ENCODE results near the gene NFIA. TPM values are rescaled to one million over a fixed set of nuclear protein-coding genes. Genes with fewer than 3 reads are reported as not detected.
A peak's percentile ranks its signal among the peaks of the same experiment; 100 is the strongest.

Gene NFIA
- total and polyA plus RNA-seq, 2 of the 13 experiments (the other 11 are each of a cell fraction or from before 2014, with no cell fraction given), result 14.7 to 28.5 TPM

DNA sequence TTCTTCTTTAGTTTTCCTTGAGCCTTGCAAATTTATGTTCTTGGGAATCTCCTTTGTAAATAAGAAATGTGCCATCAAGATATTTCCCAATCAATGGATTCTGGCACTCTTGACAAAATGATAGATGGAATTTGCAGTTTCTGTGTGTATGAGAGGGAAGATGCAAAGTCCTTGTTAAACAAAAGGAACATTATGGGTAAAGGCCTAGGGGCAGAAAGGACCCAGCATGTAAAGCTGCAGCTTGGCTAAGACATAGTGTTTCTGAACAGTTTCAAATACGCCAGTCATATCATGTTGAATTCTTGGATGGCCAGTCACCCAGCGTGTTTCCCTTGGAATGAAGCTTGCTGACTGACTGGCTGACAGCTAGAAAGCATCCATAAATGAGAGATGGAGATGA is 210.8 kb downstream of the NFIA start (continued):
- TF ChIP-seq, protein P1, sequence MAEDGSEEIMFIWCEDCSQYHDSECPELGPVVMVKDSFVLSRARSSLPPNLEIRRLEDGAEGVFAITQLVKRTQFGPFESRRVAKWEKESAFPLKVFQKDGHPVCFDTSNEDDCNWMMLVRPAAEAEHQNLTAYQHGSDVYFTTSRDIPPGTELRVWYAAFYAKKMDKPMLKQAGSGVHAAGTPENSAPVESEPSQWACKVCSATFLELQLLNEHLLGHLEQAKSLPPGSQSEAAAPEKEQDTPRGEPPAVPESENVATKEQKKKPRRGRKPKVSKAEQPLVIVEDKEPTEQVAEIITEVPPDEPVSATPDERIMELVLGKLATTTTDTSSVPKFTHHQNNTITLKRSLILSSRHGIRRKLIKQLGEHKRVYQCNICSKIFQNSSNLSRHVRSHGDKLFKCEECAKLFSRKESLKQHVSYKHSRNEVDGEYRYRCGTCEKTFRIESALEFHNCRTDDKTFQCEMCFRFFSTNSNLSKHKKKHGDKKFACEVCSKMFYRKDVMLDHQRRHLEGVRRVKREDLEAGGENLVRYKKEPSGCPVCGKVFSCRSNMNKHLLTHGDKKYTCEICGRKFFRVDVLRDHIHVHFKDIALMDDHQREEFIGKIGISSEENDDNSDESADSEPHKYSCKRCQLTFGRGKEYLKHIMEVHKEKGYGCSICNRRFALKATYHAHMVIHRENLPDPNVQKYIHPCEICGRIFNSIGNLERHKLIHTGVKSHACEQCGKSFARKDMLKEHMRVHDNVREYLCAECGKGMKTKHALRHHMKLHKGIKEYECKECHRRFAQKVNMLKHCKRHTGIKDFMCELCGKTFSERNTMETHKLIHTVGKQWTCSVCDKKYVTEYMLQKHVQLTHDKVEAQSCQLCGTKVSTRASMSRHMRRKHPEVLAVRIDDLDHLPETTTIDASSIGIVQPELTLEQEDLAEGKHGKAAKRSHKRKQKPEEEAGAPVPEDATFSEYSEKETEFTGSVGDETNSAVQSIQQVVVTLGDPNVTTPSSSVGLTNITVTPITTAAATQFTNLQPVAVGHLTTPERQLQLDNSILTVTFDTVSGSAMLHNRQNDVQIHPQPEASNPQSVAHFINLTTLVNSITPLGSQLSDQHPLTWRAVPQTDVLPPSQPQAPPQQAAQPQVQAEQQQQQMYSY (CRISPR knock-in tag; IDR thresholded peaks at IDR 0.05), result no peak
- TF ChIP-seq EED (CRISPR knock-in tag; IDR thresholded peaks at IDR 0.05) (no peak), RFX3 (CRISPR knock-in tag; IDR thresholded peaks at IDR 0.05) (no peak), TEAD3 (CRISPR knock-in tag; optimal IDR thresholded peaks at IDR 0.05; ENCODE audit: borderline replicate concordance) (peak; percentile 8), ZNF7 (CRISPR knock-in tag; IDR thresholded peaks at IDR 0.05) (no peak), TGIF2 (CRISPR knock-in tag; IDR thresholded peaks at IDR 0.05) (no peak), CREB1 (IDR thresholded peaks at IDR 0.05) (no peak), CREB1 (CRISPR knock-in tag; IDR thresholded peaks at IDR 0.05) (0 out of 2 replicates have a peak, but pooled peaks have one; percentile 36), BCL3 (CRISPR knock-in tag; IDR thresholded peaks at IDR 0.05) (no peak), SOX6 (IDR thresholded peaks at IDR 0.05) (no peak), SOX6 (CRISPR knock-in tag; IDR thresholded peaks at IDR 0.05) (peak; percentile 46; the same call in 1 of the 2 replicates), ZNF260 (CRISPR knock-in tag; IDR thresholded peaks at IDR 0.05; ENCODE audit: borderline replicate concordance, low read depth) (no peak), GRHL1 (CRISPR knock-in tag; conservative IDR thresholded peaks at IDR 0.05) (no peak)
